Common myeloid progenitor, CD34-positive (primary cell): ENCODE data around the gene RAB11FIP4.

Experiments used
- CTCF ChIA-PET: fragments of 350-600 bp; sonication (Branson Sonifier 250); formaldehyde crosslinking; loops from one replicate; lab custom pipeline; 2021; ENCODE audit warnings: antibody characterized with exemption; lab: Charles Lee
- POLR2A ChIA-PET: fragments of 350-600 bp; sonication (Branson Sonifier 250); formaldehyde crosslinking; loops from one replicate; lab custom pipeline; 2021; ENCODE audit warnings: antibody characterized with exemption; lab: Charles Lee
- DNase-seq, 3 donors: peaks; one replicate each; pipeline versions ENCODE4 v3.0.0 to v3.0.0-alpha.2; 2013
- H3K27ac ChIP-seq, 2 experiments: 1 replicate in 1 of 2; 2 replicates in 1 of 2; pipeline ENCODE4 v1.7.0; 2013; ENCODE audit warnings: inconsistent platforms in 2 of 2, low read length in 2 of 2, mild to moderate bottlenecking in 2 of 2, low read depth in 1 of 2, moderate library complexity in 1 of 2; ENCODE audit not compliant: severe bottlenecking in 2 of 2, insufficient read depth in 1 of 2, poor library complexity in 1 of 2
- H3K27me3 ChIP-seq, 5 experiments: replicated peaks in 2 of 5; 1 replicate in 3 of 5; 2 replicates in 2 of 5; pipeline versions ENCODE4 v1.6.1 to v1.7.0; 2013; ENCODE audit warnings: low read length in 4 of 5, mild to moderate bottlenecking in 2 of 5, moderate library complexity in 2 of 5, inconsistent platforms in 1 of 5; ENCODE audit not compliant: insufficient read depth in 5 of 5, control insufficient read depth in 4 of 5
- H3K36me3 ChIP-seq, 4 experiments: 1 replicate in 2 of 4; 2 replicates in 2 of 4; pipeline versions ENCODE4 v1.6.1 to v1.7.0; 2013; ENCODE audit warnings: low read length in 3 of 4, control low read depth in 1 of 4, mild to moderate bottlenecking in 1 of 4; ENCODE audit not compliant: control insufficient read depth in 4 of 4, insufficient read depth in 4 of 4
- H3K4me1 ChIP-seq, 4 experiments: 1 replicate in 3 of 4; 2 replicates in 1 of 4; pipeline versions ENCODE4 v1.6.1 to v1.7.1; 2013; ENCODE audit warnings: low read length in 3 of 4, mild to moderate bottlenecking in 3 of 4, control low read depth in 1 of 4, inconsistent platforms in 1 of 4, moderate library complexity in 1 of 4; ENCODE audit not compliant: control insufficient read depth in 4 of 4, insufficient read depth in 4 of 4; ENCODE audit errors: control extremely low read depth in 1 of 4
- H3K4me3 ChIP-seq, 7 experiments: 1 replicate in 4 of 7; 2 replicates in 3 of 7; pipeline versions ENCODE4 v1.5.1 to v1.7.0; 2013; ENCODE audit warnings: mild to moderate bottlenecking in 7 of 7, low read length in 6 of 7, moderate library complexity in 6 of 7, inconsistent platforms in 2 of 7, low read depth in 2 of 7, control low read depth in 1 of 7; ENCODE audit not compliant: insufficient read depth in 4 of 7, control insufficient read depth in 1 of 7; ENCODE audit errors: extremely low read depth in 1 of 7
- H3K9me3 ChIP-seq, 5 experiments: 1 replicate in 4 of 5; 2 replicates in 1 of 5; pipeline versions ENCODE4 v1.6.1 to v1.7.1; 2013; ENCODE audit warnings: low read length in 4 of 5, mild to moderate bottlenecking in 2 of 5, inconsistent platforms in 1 of 5, low read depth in 1 of 5, moderate library complexity in 1 of 5; ENCODE audit not compliant: control insufficient read depth in 4 of 5, insufficient read depth in 2 of 5; ENCODE audit errors: control extremely low read depth in 1 of 5
- WGBS: methylation state at CpG from one replicate; pipeline ENCODE4 v1.1.5; 2013; ENCODE audit not compliant: insufficient coverage; 5-methylcytosine and 5-hydroxymethylcytosine counted together

RAB11FIP4 gene

DNA sequence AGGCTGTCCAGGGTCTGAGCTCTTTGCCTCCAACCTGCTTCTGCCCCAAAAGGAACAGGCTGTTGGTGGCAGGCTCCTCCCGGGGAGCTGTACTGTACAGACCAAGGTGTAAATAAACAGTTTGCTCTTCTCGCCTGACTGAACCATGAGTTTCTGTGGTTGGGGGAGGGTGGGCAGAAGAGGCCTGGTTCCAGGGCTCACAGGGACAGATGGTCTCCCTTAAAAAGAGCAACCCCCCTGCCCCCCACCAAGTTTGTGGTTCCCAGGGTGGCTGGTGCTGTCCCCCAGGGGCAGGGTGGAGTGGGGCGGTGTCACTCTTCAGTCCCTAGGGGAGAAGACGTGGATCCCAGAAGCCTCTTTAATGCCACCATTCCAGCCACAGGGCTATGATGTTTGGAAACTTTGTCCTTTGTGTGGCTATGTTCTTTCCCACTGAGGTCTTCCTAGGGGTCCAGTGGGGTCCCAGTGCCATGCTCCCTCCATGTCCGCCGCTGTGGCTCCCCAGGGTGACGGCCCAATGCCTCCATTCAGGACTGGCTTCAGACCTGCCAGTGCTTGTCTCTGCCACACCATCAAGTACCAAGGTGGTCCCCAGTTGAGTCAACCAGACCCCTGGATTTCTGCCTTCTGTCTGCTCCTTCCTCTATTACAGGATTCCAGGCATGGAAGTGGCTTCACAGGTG, 146.7 kb downstream of the RAB11FIP4 start:
- peaks cover 9 to 55% (median 45%) of the 10 kb centered on the region in 4 experiments for H3K4me1 ChIP-seq
- no peak overlapping the region for H3K27ac ChIP-seq
- H3K27me3 ChIP-seq, result no peaks in the 10 kb centered on the region
- no peaks in the 10 kb centered on the region for H3K9me3 ChIP-seq
- peak in 2 of 3 donors; percentile 22 to 41 for DNase-seq
- 73% methylated on average over 5 of the region's 7 CpGs for WGBS
- no peak overlapping the region for H3K4me3 ChIP-seq
- H3K36me3 ChIP-seq, result no peaks in the 10 kb centered on the region
- CTCF ChIA-PET, result interaction anchor here (1.2 to 1.7 kb wide), 5 partner anchors 9 to 304 kb away, joined by 3 to 6 read pairs (median 4); no protein-coding TSS in a partner anchor
- POLR2A ChIA-PET, result no interaction called here

DNA sequence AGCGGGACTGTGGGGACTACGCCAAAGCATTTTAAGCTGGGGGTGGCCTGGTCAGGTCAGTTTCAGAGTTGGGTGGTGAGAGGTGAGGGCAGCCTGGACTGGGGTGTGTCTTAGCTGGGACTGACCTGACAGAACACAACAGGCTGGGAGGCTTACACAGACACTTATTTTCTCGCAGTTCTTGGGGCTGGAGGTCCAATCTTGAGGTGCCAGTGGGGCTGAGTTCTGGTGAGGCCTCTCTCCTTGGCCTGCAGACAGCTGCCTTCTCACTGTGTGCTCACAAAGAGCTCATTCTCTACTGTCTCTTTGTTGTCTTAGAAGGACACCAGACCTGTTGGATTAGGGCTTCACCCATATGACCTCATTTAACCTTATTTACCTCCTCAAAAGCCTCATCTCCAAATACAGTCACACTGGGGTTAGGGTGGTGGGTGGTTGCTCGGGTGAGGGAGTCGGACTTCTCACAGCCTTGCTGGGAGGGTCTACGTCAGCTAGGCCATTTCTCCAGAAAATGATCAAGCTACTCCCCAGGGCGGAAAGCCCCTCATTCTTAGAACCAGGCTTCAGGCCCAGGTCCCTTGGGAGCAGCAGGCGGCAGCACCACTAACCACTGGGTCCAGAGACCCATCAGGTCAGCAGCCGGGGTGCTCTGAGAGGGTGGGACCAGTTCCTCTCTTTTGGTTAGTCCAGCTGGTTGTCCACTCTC, 149.3 kb downstream of the RAB11FIP4 start:
- DNase-seq, result no peak
- POLR2A ChIA-PET, result no interaction called here
- WGBS, result 95% methylated on average over 4 of the region's 9 CpGs
- Histone ChIP-seq H3K9me3 (no peaks in the 10 kb centered on the region), H3K36me3 (no peaks in the 10 kb centered on the region), H3K4me3 (no peak overlapping the region), H3K4me1 (peaks cover 3 to 45% (median 34%) of the 10 kb centered on the region in 4 experiments), H3K27me3 (no peaks in the 10 kb centered on the region), H3K27ac (no peak overlapping the region)
- CTCF ChIA-PET, result interaction anchor here (0.7 to 1.7 kb wide), 6 partner anchors 12 to 302 kb away, joined by 3 to 5 read pairs (median 3); no protein-coding TSS in a partner anchor

DNA sequence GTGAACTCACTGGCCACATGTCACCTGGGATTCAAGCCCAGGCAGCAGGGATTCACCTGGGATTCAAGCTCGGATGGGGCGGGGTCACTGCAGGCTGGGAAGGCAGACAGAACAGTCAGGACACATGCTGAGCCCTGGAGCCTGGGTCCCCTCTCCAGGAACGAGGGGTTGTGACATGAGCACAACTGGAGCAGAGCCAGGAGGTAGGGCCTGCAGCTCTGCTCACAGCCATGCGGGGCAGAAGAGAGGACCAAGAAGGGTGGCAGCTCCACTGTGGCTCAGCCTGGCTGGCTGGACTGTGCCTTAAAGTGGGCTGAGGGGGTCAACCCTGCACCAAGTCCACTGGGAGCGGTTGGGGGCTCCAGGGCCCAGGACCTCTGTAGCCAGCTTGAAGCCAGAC, 150.1 kb downstream of the RAB11FIP4 start:
- H3K27me3 ChIP-seq, result no peaks in the 10 kb centered on the region
- WGBS, result 88% methylated on average over 4 of the region's 5 CpGs
- peak; percentile 31 to 67 (median 64) for DNase-seq
- H3K4me1 ChIP-seq, result peaks cover 0 to 38% (median 27%) of the 10 kb centered on the region in 4 experiments
- H3K9me3 ChIP-seq, result no peaks in the 10 kb centered on the region
- no peak overlapping the region for H3K27ac ChIP-seq
- ChIA-PET POLR2A (no interaction called here), CTCF (interaction anchor here (0.7 to 1.4 kb wide), 3 partner anchors 13 to 296 kb away, joined by 3 to 5 read pairs (median 3); no protein-coding TSS in a partner anchor)
- no peaks in the 10 kb centered on the region for H3K36me3 ChIP-seq
- no peak overlapping the region for H3K4me3 ChIP-seq

DNA sequence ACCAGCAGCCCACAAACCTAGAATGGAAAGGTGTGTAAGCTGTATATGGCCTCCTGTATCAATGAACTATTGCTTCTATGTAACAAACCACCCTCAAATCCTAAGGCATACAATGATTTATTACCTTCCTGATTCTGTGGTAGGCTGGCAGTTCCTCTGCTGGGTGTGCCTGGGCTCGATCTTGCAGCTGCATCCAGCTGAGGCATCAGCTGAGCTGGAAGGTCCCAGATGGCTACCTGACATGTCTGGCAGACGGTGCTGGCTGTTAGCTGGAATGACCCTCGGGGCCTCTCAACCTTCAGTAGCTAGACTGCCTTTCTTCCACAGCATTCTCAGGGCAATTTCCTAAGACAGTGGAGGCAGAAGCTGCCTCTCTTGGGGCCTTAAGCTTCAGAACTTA, 152.7 kb downstream of the RAB11FIP4 start:
- CTCF ChIA-PET, result interaction anchor here (1.0 to 2.5 kb wide), 7 partner anchors 10 to 109 kb away, joined by 3 to 14 read pairs (median 5); no protein-coding TSS in a partner anchor
- 0% methylated on average over 1 of the region's 3 CpGs for WGBS
- DNase-seq, result peak; percentile 65 to 94 (median 92)
- POLR2A ChIA-PET, result interaction anchor here (0.6 to 1.5 kb wide), 2 partner anchors 9 to 306 kb away, joined by 3 to 4 read pairs; no protein-coding TSS in a partner anchor
- Histone ChIP-seq H3K27me3 (no peaks in the 10 kb centered on the region), H3K4me1 (peaks cover 0 to 22% (median 10%) of the 10 kb centered on the region in 4 experiments), H3K9me3 (no peaks in the 10 kb centered on the region), H3K4me3 (no peak overlapping the region), H3K36me3 (no peaks in the 10 kb centered on the region), H3K27ac (no peak overlapping the region)

DNA sequence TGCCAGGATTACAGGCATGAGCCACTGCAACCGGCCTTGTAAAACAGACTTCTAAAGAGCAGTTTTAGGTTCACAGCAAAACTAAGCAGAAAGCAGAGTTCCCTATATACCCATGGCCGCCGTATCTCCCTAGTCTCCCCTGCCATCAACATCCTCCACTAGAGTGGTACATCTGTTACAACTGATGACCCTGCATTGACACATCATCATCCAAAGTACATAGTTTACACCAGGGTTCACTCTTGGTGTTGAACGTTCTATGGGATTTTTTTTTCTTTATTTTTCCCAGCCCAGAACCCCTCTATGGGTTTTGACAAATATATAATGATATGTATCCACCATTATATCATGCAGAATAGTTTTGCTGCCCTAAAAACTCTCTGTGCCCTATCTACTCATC, 155.2 kb downstream of the RAB11FIP4 start:
- Histone ChIP-seq H3K4me1 (peaks cover 0 to 27% (median 13%) of the 10 kb centered on the region in 4 experiments), H3K27ac (no peak overlapping the region), H3K9me3 (no peaks in the 10 kb centered on the region), H3K27me3 (no peaks in the 10 kb centered on the region), H3K4me3 (no peak overlapping the region), H3K36me3 (no peaks in the 10 kb centered on the region)
- 100% methylated on average over 3 of the region's 4 CpGs for WGBS
- DNase-seq, result no peak
- CTCF ChIA-PET, result no interaction called here
- POLR2A ChIA-PET, result no interaction called here

DNA sequence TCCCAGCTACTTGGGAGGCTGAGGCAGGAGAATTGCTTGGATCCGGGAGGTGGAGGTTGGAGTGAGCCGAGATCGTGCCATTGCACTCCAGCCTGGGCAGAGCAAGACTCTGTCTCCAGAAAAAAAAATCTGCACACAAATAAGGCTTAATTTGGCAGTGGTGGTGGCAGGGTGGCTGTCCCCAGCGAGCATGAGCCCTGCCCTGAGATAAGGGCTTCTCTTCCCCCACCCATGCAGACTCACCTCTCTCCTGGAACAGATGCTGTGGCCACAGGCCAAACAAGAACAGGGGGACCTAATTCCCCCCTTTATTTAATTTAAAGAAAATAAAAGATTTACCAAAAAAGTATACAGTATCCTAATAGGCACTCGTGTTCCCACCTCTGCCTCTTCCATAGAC, 157.2 kb downstream of the RAB11FIP4 start:
- 69% methylated on average over 4 of the region's 5 CpGs for WGBS
- ChIA-PET POLR2A (no interaction called here), CTCF (no interaction called here)
- Histone ChIP-seq H3K4me3 (peak overlapping the region in 6 of 7 experiments; percentile 69 to 91 (median 76)), H3K9me3 (no peaks in the 10 kb centered on the region), H3K27ac (peak overlapping the region in 1 of 2 experiments; percentile 54), H3K4me1 (peaks cover 0 to 25% (median 14%) of the 10 kb centered on the region in 4 experiments), H3K27me3 (no peaks in the 10 kb centered on the region), H3K36me3 (no peaks in the 10 kb centered on the region)
- peak in 2 of 3 donors; percentile 18 to 38 for DNase-seq
